NCI-H2196 treated with DMSO at 0.1 percent for 48 hours (cell line): ENCODE results near the gene SH3PXD2B.

Experiments
- DNase-seq: peaks from one replicate; lab custom pipeline; 2025; ENCODE audit not compliant: unreplicated experiment; lab: John Stamatoyannopoulos, UW

SH3PXD2B gene

DNA sequence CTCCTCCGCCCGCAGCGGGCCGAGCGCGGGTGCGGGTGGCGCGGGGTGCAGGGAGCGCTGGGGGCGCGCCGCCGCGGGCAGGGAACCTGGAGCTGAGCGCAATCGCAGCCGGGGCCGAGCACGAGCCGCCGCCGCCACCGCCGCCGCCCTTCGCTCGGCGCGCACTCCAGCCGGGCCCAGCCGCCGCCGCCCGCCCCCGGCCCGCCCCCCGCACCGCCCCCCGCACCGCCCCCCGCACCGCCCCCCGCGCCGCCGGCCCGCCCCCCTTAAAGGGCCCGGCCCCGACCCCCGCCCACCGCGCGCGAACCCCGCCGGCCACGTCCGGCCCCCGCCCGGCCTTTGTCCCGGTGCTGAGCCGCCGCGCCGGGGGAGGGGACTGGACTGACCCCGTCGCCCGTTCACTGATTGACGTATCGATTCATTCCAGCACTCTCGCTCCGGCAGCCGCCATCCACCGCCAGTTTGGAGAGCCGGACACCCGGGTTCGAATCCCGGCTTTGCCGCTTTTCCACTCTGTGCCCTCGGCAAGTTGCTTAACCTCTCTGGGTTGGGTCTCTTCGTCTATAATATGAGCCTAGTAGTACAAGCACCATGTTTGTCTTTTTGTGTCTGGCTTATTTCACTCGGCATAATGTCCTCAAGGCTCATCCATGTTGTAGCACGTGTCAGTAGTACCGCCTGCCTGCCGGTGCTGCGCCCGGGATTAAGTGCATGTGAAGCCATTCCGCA lies at the start of gene SH3PXD2B:
SH3PXD2B (minus strand) TSS at position 168 of the 729 bp plus-strand sequence. CDS start 173 bp downstream, outside the sequence.
- DNase-seq, result peak; percentile 33

DNA sequence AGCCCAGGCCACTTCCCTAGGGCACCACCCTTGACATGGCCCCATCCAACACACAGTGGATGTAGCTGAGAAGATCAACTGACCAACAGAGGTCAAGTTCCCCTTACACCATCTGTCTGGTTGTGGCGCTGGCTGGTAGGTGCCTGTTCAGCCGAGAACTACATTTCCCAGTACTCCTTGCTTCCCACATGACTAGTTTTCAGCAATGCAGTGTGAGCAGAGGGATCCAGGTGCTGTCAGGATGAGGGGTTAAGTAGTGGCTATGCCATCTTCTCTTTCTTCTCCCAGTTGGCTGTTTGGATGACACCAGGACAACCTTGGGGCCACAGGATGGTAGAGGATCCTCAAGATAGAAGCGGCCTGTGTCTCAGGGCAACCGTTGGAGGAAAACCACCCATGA lies 48.6 kb upstream of the SH3PXD2B start:
- DNase-seq, result no peak

DNA sequence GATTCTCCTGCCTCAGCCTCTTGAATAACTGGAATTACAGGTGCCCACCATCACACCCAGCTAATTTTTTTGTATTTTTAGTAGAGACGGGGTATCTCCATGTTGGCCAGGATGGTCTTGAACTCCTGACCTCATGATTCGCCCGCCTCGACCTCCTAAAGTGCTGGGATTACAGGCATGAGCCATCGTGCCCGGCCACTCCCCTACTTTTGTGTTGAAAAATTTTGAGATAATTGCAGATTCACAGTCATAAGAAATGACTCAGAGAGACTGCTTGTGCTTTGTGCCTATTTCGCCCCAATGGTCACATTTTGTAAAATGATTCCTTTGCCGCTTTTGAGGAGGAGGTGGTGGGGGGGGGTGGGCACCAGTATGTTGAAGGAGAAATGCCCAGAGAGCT lies 48.1 kb upstream of the SH3PXD2B start:
- DNase-seq, result no peak

- no peak for DNase-seq
Observed at GRCh38 chr5:172501708-172502320, 47.5 kb upstream of the SH3PXD2B start.

DNA sequence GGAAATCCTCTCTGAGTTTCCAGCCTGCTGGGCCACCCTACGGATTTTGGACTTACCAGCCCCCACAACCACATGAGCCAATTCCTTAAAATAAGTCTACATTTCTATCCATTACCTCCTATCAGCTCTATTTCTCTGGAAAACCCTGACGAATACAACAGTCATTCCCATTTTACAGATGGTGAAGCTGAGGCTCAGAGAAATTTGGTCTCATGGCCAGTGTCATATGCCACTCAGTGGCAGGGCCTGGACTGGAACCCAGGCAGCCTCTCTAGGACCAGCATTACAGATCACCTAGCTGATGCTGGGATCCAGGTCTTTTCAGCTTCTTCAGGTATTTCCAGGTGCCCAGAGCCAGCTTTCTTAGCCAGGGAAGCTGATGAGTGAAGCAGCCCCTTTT lies 45.0 kb upstream of the SH3PXD2B start:
- no peak for DNase-seq

GRCh38 chr5:172498431-172499129 lies 44.3 kb upstream of the SH3PXD2B start:
- no peak for DNase-seq

- DNase-seq, result no peak
Observed at GRCh38 chr5:172497591-172498255, 43.4 kb upstream of the SH3PXD2B start.

GRCh38 chr5:172496671-172497371 lies 42.5 kb upstream of the SH3PXD2B start:
- no peak for DNase-seq

DNA sequence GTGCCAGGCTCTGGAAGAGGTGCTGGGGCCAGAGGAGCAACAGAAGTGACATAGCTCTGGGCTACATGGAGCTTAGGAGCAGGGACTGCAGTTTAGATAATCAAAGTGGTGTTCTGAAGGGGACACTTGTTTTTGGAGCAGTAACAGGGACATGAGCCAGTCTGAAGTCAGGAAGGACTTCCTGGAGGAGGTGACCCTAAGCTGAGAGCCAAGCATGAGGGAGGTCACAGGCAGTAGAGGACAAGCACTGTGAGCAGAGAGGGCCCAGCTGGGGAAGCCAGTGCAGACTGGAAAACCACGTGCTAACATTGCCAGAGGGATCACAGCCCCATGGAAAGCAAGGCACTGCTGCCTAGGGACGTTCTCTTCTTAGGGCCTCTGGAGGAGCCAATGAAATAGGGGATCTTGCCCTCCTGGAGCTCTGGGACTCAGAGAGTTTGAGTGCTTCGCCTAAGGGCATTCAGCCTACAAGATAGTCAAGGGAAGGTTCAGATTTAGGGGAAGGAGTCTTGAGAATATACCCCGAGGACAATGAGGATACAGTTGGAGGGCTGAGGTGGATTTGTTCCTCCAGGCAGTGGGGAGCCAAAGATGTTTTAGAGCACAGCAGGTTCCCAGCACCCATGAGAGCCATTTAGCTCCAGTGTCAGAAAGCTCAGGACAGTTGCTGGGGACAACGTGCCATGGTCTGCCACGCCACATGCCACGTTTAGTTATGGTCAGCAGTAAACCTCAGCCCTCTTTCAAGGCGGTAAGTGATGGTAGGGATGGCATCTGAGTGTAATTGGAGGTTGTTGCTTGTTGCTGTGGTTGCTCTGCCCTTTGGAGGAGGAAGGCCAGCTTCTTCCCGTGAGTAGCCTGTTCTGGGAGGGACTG lies 40.5 kb upstream of the SH3PXD2B start:
- DNase-seq, result no peak

DNA sequence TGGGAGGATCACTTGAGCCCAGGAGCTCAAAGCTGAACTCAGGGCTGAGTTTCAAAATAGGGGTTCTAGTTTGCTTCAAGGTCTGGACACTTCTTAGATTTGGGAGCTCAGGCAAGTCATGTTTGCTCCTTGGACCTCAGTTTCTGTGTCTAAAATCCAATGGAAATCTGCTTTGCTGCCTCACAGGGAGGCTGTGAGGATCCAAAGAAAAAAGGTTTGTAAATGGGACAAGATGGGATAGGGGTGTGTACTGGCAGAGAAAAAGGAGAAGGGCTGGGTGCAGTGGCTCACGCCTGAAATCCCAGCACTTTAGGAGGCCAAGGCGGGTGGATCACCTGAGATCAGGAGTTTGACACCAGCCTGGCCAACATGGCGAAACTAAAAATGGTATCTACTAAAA lies 39.6 kb upstream of the SH3PXD2B start:
- DNase-seq, result no peak

DNA sequence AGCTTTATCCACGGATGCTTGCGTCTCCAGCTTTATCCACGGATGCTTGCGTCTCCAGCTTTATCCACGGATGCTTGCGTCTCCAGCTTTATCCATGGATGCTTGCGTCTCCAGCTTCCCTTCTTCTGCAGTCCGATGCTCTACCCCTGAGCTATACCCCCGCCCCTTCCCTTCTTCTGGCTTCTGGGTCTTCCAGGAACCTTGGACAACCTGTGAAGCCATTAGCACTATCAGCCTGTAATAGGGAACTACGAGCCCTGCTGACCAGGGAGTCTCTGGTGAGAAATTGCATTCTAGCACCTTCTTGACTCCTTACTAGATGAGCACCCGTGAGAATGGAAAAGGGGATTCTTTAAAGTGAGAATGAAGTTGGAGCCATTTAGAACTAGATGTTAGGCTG lies 39.1 kb upstream of the SH3PXD2B start:
- DNase-seq, result no peak

DNA sequence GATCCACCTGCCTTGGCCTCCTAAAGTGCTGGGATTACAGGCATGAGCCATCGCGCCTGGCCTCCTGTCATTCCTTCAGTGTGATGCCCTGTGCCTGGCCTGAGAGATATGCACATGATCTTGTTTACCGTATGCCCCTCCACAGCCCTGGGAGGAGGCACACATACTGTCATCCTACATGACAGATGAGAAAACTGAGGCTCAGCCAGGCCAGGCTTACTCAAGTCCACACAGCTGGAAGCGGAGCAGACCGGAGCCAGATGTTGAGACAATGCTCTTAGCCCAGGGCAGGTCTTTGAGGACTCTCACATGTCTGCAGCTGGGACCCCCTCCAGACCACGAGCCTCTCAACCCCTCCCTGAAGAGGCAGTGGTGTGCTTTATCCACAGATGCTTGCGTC lies 38.7 kb upstream of the SH3PXD2B start:
- no peak for DNase-seq

GRCh38 chr5:172492097-172492840 lies 37.9 kb upstream of the SH3PXD2B start:
- no peak for DNase-seq

- DNase-seq, result no peak
Observed at GRCh38 chr5:172491481-172491880, 37.2 kb upstream of the SH3PXD2B start.

DNA sequence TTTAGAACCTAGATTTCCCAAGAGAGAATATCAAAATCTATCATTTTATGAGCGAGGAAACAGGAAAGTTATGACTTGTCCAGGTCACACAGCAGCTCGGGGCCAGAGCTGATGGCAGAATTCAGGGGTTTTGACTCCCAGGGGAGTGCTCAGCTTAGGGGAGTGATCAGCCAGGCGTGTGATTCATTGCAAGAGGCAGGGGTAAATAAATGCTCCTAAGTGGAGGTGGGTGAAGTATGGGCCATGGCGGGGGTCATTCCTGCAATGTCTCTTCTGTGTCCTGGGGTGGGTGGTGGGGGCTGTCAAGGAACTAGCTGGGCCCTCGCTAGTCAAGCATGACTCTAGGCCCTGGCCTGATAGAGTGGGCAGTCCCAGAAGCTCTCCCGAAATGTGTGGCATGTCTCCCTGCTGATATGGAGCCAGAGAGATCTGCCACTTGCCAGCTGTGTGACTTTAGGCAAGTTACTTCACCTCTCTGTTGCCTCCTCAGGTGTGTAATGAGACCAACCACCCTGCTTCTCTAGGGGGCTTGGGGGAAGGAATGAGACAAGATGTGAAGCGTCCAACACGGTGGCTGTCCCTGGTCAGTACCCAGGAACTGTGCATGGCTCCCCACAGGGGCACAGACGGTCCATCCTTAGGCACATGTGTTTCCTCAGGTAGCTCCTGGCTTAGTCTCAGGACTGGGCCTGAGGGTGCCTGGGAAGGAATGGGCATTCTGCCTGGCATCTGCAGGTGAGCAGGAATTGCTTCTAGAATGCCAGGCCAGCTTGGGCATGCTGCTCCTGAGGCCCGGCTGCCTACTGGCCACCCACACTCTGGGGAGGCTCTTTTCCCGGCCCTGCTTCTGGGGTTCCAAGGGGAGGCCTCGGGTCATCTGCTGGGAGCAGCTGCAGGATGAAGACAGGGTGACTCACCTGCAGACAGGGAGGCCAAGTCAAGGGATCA lies 36.5 kb upstream of the SH3PXD2B start:
- DNase-seq, result no peak

GRCh38 chr5:172488221-172488620 lies 33.9 kb upstream of the SH3PXD2B start:
- DNase-seq, result no peak

- DNase-seq, result no peak
Observed at GRCh38 chr5:172487671-172488070, 33.3 kb upstream of the SH3PXD2B start.

- no peak for DNase-seq
Observed at GRCh38 chr5:172486912-172487311, 32.6 kb upstream of the SH3PXD2B start.
